ENCODE measurements around the gene GNLY.

Gene GNLY

DNA sequence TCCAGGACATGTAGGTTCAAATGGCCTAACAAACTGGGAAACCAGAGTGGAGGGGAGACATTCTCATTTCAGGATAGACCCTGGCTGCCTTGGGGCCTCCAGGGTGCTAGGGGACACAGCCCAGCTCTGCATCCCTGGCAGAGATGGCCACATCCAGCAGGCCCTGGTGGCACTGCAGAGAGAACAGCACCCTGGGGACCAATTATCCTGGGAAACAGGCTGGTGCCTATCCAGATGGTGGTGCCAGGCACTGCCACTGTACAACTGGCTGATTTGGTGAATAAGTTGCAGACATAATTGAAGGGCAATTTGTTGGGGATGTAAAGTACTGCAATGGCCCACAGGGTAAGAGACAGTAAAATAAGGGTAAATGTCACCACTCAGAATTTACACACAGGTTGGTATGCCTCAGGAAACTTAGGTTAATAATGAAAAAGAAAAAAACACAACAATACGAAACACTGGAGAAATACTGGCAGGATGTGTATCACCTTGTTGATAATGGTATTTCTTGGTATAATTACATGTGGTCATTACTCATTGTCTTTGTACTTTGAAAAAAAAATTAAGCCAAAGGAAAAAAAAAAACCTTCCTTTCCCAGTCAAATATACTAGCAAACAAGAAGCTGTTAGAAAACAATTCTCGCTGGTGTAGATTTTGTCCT lies 13.3 kb upstream of the GNLY start:
- TF ChIP-seq POLR2A (IDR thresholded peaks at IDR 0.05; ENCODE audit: extremely low read depth, insufficient read length) (no peak), MYC (IDR thresholded peaks at IDR 0.05; ENCODE audit: low read depth, low read length) (no peak)
- TF ChIP-seq, protein P1, sequence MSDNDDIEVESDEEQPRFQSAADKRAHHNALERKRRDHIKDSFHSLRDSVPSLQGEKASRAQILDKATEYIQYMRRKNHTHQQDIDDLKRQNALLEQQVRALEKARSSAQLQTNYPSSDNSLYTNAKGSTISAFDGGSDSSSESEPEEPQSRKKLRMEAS (IDR thresholded peaks at IDR 0.05; ENCODE audit: low read depth, low read length): no peak
- TF ChIP-seq, protein P2, sequence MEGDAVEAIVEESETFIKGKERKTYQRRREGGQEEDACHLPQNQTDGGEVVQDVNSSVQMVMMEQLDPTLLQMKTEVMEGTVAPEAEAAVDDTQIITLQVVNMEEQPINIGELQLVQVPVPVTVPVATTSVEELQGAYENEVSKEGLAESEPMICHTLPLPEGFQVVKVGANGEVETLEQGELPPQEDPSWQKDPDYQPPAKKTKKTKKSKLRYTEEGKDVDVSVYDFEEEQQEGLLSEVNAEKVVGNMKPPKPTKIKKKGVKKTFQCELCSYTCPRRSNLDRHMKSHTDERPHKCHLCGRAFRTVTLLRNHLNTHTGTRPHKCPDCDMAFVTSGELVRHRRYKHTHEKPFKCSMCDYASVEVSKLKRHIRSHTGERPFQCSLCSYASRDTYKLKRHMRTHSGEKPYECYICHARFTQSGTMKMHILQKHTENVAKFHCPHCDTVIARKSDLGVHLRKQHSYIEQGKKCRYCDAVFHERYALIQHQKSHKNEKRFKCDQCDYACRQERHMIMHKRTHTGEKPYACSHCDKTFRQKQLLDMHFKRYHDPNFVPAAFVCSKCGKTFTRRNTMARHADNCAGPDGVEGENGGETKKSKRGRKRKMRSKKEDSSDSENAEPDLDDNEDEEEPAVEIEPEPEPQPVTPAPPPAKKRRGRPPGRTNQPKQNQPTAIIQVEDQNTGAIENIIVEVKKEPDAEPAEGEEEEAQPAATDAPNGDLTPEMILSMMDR (IDR thresholded peaks at IDR 0.05; ENCODE audit: low read depth, low read length): no peak
- H3K4me3 ChIP-seq (ENCODE audit: low read depth, low read length): no peak overlapping the region
- no peak for DNase-seq (ENCODE audit: low read depth)

DNA sequence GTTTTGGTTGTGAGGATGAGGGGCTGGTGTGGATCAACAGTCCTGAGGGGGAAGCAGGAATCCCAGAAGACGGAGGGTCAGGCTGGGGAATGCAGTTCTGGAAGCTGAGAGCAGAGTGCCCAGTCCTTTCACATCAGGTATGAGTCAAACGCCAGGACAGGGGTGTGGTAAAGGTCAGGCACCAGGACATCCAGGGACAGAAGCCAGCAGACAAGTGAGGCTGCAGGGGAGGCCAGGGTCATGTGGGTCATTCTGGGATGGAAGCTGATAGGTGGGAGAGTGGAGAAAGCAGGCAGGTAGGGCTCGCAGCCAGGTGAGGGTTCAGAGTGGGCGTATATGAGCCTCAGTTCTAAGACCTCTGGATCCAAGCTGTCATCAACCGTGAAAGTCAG lies 12.8 kb upstream of the GNLY start:
- TF ChIP-seq POLR2A (IDR thresholded peaks at IDR 0.05; ENCODE audit: extremely low read depth, insufficient read length) (no peak), MYC (IDR thresholded peaks at IDR 0.05; ENCODE audit: low read depth, low read length) (no peak)
- TF ChIP-seq, protein P2 (IDR thresholded peaks at IDR 0.05; ENCODE audit: low read depth, low read length): no peak
- TF ChIP-seq, protein P1 (IDR thresholded peaks at IDR 0.05; ENCODE audit: low read depth, low read length): no peak
- no peak overlapping the region for H3K4me3 ChIP-seq (ENCODE audit: low read depth, low read length)
- no peak for DNase-seq (ENCODE audit: low read depth)

GRCh38 chr2:85681776-85682175 lies 12.4 kb upstream of the GNLY start:
- TF ChIP-seq MYC (IDR thresholded peaks at IDR 0.05; ENCODE audit: low read depth, low read length) (no peak), POLR2A (IDR thresholded peaks at IDR 0.05; ENCODE audit: extremely low read depth, insufficient read length) (no peak)
- TF ChIP-seq, protein P2 (IDR thresholded peaks at IDR 0.05; ENCODE audit: low read depth, low read length): no peak
- TF ChIP-seq, protein P1 (IDR thresholded peaks at IDR 0.05; ENCODE audit: low read depth, low read length): no peak
- DNase-seq (ENCODE audit: low read depth): no peak

GRCh38 chr2:85682378-85682777 lies 11.8 kb upstream of the GNLY start:
- DNase-seq (ENCODE audit: low read depth): no peak
- TF ChIP-seq MYC (IDR thresholded peaks at IDR 0.05; ENCODE audit: low read depth, low read length) (no peak), POLR2A (IDR thresholded peaks at IDR 0.05; ENCODE audit: extremely low read depth, insufficient read length) (no peak)
- H3K4me3 ChIP-seq (ENCODE audit: low read depth, low read length): no peak overlapping the region

More at GRCh38 chr2:85681776-85682175, 12.4 kb upstream of the GNLY start:
- H3K4me3 ChIP-seq (ENCODE audit: low read depth, low read length): no peak overlapping the region

- TF ChIP-seq POLR2A (IDR thresholded peaks at IDR 0.05; ENCODE audit: extremely low read depth, insufficient read length) (no peak), MYC (IDR thresholded peaks at IDR 0.05; ENCODE audit: low read depth, low read length) (no peak)
- TF ChIP-seq, protein P2 (IDR thresholded peaks at IDR 0.05; ENCODE audit: low read depth, low read length): no peak
- TF ChIP-seq, protein P1 (IDR thresholded peaks at IDR 0.05; ENCODE audit: low read depth, low read length): no peak
- no peak for DNase-seq (ENCODE audit: low read depth)
- no peak overlapping the region for H3K4me3 ChIP-seq (ENCODE audit: low read depth, low read length)
These were observed 9.8 kb upstream of the GNLY start for GRCh38 chr2:85684380-85684779.

DNA sequence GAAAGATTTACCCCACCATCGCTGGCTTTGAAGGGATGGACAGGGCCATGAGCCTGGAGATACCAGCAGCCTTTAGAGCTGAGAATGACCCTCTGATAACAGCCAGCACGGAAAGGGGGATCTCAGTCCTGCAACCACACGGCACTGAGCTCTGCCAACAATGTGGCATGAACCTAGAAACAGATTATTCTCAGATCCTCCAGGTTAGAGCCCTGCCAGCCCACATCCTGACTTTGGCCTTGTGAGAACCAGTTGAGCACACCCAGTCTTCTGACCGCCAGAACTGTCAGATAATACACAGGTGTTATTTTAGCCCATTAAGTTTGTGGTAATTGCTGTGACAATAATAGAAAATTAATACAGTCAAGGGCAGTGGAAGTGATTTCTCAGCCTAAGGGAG lies 9.4 kb upstream of the GNLY start:
- no peak for DNase-seq (ENCODE audit: low read depth)
- H3K4me3 ChIP-seq (ENCODE audit: low read depth, low read length): no peak overlapping the region
- no peak for TF ChIP-seq MYC (IDR thresholded peaks at IDR 0.05; ENCODE audit: low read depth, low read length)
- no peak for TF ChIP-seq POLR2A (IDR thresholded peaks at IDR 0.05; ENCODE audit: extremely low read depth, insufficient read length)
- TF ChIP-seq, protein P2 (IDR thresholded peaks at IDR 0.05; ENCODE audit: low read depth, low read length): no peak
- TF ChIP-seq, protein P1 (IDR thresholded peaks at IDR 0.05; ENCODE audit: low read depth, low read length): no peak
